Posterior vena cava (tissue), 2 donors: Measurements from ENCODE around the gene GSG1. TPM values are rescaled to one million over a fixed set of nuclear protein-coding genes. Genes with fewer than 3 reads are reported as not detected.
"Not testable (repeated sequence)": the region's sequence is repeated elsewhere in the genome, so short reads cannot be mapped to it uniquely, and the experiment has no call there.

Source experiments
- DNase-seq: peaks from one replicate; pipeline ENCODE4 v3.0.0-alpha.2; 2020; ENCODE audit warnings: low spot score
- intact Hi-C, 2 donors: fragments of 100-400 bp; cut with DNase I; formaldehyde crosslinking; loops; one replicate each; pipeline versions ENCODE4 v1.14.1 to v1.14.2; 2022 to 2023
- total RNA-seq, 2 donors: library from RNA; stranded (reverse); fragmentation: NEBNext Ultra II Directional; extraction: Animal tissue kit (Norgen Biotek cat#: 25700); gene quantifications; one replicate each; pipeline ENCODE4 v1.2.1, GENCODE V29; 2021
- donor health status: DM: yes; HTN: yes; CAD: no.
- donor health status: DM: yes; HTN: yes; CAD: no.

GSG1 gene
- total RNA-seq, 2 donors from 2014 or later = not detected

- intact Hi-C loops = no loop called here
- DNase-seq = no peak
These were observed 64.8 kb downstream of the GSG1 start for GRCh38 chr12:13038491-13039161.

GRCh38 chr12:13036881-13037280 lies 66.6 kb downstream of the GSG1 start:
- no peak for DNase-seq
- intact Hi-C loops = no loop called here

GRCh38 chr12:13035335-13035734 lies 68.1 kb downstream of the GSG1 start:
- intact Hi-C loops, DNase-seq: not testable (repeated sequence)

Other genes with a start within 250 kb of the GSG1 start
- 10 to 100 TPM; 16.2 to 23.4 TPM for gene GPRC5A, start 212.1 kb downstream of the GSG1 start, total RNA-seq
- gene GPRC5D, start 151.5 kb downstream of the GSG1 start, total RNA-seq = not detected
- 10 to 100 TPM; 56.4 to 63.2 TPM for gene HEBP1, start 103.4 kb downstream of the GSG1 start, total RNA-seq
- 1 to 10 TPM; 4.5 to 4.9 TPM for gene FAM234B, start 59.3 kb downstream of the GSG1 start, total RNA-seq
- gene EMP1, start 93.1 kb upstream of the GSG1 start, total RNA-seq = 100 to 1,000 TPM; 596 to 746 TPM